KMS-11 (cell line): ENCODE measurements around the gene JADE3.

Source experiments
- H2AFZ ChIP-seq: fragments of 200-600 bp; sonication (generic); 2 replicates; pipeline ENCODE4 v1.6.1; 2016; ENCODE audit warnings: antibody characterized with exemption, mixed run types, low read depth
- H3K27ac ChIP-seq: fragments of 200-600 bp; sonication (generic); 2 replicates; pipeline ENCODE4 v1.6.1; 2016; ENCODE audit warnings: mild to moderate bottlenecking, mixed run types
- H3K27me3 ChIP-seq: fragments of 200-600 bp; sonication (generic); 2 replicates; pipeline ENCODE4 v1.6.1; 2017; ENCODE audit warnings: mild to moderate bottlenecking, low read depth, mixed run types, moderate library complexity; ENCODE audit not compliant: insufficient read depth
- H3K36me3 ChIP-seq: fragments of 200-600 bp; sonication (generic); 2 replicates; pipeline ENCODE4 v1.6.1; 2017; ENCODE audit warnings: mild to moderate bottlenecking, mixed run types; ENCODE audit not compliant: insufficient read depth
- H3K4me1 ChIP-seq: fragments of 200-600 bp; sonication (generic); 2 replicates; pipeline ENCODE4 v1.6.1; 2016; ENCODE audit warnings: mild to moderate bottlenecking, low read depth, mixed run types; ENCODE audit not compliant: poor library complexity, severe bottlenecking
- H3K4me2 ChIP-seq: fragments of 200-600 bp; sonication (generic); 2 replicates; pipeline ENCODE4 v1.7.0; 2016; ENCODE audit warnings: mild to moderate bottlenecking, mixed run types
- H3K4me3 ChIP-seq: fragments of 200-600 bp; sonication (generic); IDR thresholded peaks from 2 replicates; pipeline ENCODE4 v1.6.1; 2017; ENCODE audit warnings: low read depth, low read length, mixed read lengths; ENCODE audit not compliant: insufficient read depth
- H3K79me2 ChIP-seq: fragments of 200-600 bp; sonication (generic); 2 replicates; pipeline ENCODE4 v1.6.1; 2016; ENCODE audit warnings: low read depth, mixed run types; ENCODE audit not compliant: insufficient read depth
- H3K9ac ChIP-seq: fragments of 200-600 bp; sonication (generic); 2 replicates; pipeline ENCODE4 v1.6.1; 2016; ENCODE audit warnings: mild to moderate bottlenecking, mixed run types
- H4K20me1 ChIP-seq: fragments of 200-600 bp; sonication (generic); 2 replicates; pipeline ENCODE4 v1.6.1; 2016; ENCODE audit warnings: mild to moderate bottlenecking, mixed run types; ENCODE audit not compliant: insufficient read depth
- CTCF ChIP-seq: fragments of 200-600 bp; sonication (generic); conservative IDR thresholded peaks from 2 replicates; pipeline ENCODE4 v1.6.1; 2017; ENCODE audit warnings: low read depth, mild to moderate bottlenecking, antibody characterized with exemption, low read length, moderate library complexity, mixed read lengths

JADE3 gene

DNA sequence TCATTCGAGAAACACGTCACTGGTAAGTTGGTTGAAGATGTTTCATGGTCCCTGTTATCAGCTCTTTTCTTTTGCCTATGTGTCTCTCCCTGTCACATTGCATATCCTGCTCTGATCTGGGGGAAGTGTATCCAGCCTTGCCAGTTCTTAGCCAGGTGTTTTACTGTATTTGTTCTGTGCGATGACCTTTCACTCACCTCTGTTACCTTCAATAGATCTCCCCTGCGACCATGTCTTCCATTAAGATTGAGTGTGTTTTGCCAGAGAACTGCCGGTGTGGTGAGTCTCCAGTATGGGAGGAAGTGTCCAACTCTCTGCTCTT is 168.7 kb downstream of the JADE3 start:
- H3K36me3 ChIP-seq, result no peaks in the 10 kb centered on the region
- no peak overlapping the region for H3K27ac ChIP-seq
- H3K9ac ChIP-seq, result no peak overlapping the region
- no peak for TF ChIP-seq CTCF
- no peaks in the 10 kb centered on the region for H3K79me2 ChIP-seq
- H3K4me2 ChIP-seq, result no peak overlapping the region
- H2AFZ ChIP-seq, result no peak overlapping the region
- H3K4me1 ChIP-seq, result no peaks in the 10 kb centered on the region
- no peaks in the 10 kb centered on the region for H3K27me3 ChIP-seq
- no peaks in the 10 kb centered on the region for H4K20me1 ChIP-seq
- H3K4me3 ChIP-seq, result no peak overlapping the region

- Histone ChIP-seq H3K9ac (peak overlapping the region; percentile 37; the same call in 1 of the 2 replicates), H3K4me3 (no peak overlapping the region), H2AFZ (peak overlapping the region; percentile 56), H3K27me3 (no peaks in the 10 kb centered on the region), H3K36me3 (no peaks in the 10 kb centered on the region), H3K4me1 (peaks cover 30% of the 10 kb centered on the region), H3K4me2 (peak overlapping the region; percentile 93), H3K27ac (peak overlapping the region; percentile 63), H3K79me2 (no peaks in the 10 kb centered on the region), H4K20me1 (no peaks in the 10 kb centered on the region)
- no peak for TF ChIP-seq CTCF
Measured at GRCh38 chrX:47091149-47091775, 179.0 kb downstream of the JADE3 start.

DNA sequence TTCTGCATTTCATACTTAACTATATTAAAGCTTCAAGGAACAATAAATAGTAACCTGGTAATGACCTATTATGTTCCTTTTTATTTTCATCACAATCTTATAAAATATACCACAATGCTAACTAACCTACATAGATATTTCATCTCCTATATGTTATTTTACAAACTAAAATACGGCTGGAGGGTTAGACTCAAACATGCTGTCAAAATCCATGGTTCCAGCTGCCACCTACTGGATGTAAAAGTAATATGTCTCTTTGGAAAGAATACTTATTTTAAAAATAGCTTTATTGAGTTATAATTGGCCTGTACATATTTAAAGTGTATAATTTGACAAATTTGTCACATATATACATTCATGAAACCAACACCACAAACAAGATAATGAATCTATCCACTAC is 181.0 kb downstream of the JADE3 start:
- TF ChIP-seq CTCF, result peak; percentile 65
- H3K27ac ChIP-seq, result no peak overlapping the region
- no peak overlapping the region for H3K4me2 ChIP-seq

DNA sequence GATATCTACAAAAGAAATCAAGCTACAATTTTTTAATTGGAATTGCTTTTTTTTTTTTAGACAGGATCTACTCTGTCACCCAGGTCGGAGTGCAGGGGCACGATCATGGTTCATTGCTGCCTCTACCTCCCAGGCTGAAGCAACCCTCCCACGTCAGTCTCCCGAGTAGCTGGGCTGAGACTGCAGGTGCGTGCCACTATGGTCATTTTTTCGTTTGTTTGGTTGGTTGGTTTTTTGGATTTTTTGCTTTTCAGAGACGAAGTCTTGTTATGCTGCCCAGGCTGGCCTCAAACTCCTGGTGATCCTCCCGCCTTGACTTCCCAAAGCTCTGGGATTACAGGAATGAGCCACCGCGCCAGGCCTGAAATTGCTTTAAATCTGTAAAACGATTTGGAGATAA is 181.6 kb downstream of the JADE3 start:
- Histone ChIP-seq H3K79me2 (no peaks in the 10 kb centered on the region), H3K27me3 (no peaks in the 10 kb centered on the region), H3K36me3 (no peaks in the 10 kb centered on the region), H3K4me1 (peaks cover 30% of the 10 kb centered on the region), H4K20me1 (no peaks in the 10 kb centered on the region), H3K9ac (no peak overlapping the region), H3K27ac (no peak overlapping the region), H3K4me3 (no peak overlapping the region), H3K4me2 (no peak overlapping the region), H2AFZ (no peak overlapping the region)
- no peak for TF ChIP-seq CTCF

More for the DNA sequence above, 181.0 kb downstream of the JADE3 start:
- Histone ChIP-seq H3K9ac (no peak overlapping the region), H3K27me3 (no peaks in the 10 kb centered on the region), H2AFZ (no peak overlapping the region), H4K20me1 (no peaks in the 10 kb centered on the region), H3K79me2 (no peaks in the 10 kb centered on the region), H3K36me3 (no peaks in the 10 kb centered on the region), H3K4me1 (peaks cover 30% of the 10 kb centered on the region), H3K4me3 (no peak overlapping the region)
